Naive thymus-derived CD4-positive, alpha-beta T cell (primary cell): Measurements from ENCODE around the gene BTBD18. TPM values are rescaled to one million over a fixed set of nuclear protein-coding genes. Genes with fewer than 3 reads are reported as not detected.
A peak's percentile ranks its signal among the peaks of the same experiment; 100 is the strongest.

Experiments
- ATAC-seq: fragments of 150-1000 bp; cut with Tn5 transposase; 2 replicates; pipeline ENCODE4 v1.10.0; 2021; ENCODE audit warnings: mild to moderate bottlenecking, moderate library complexity
- CTCF ChIA-PET: fragments of 350-600 bp; sonication (Branson Sonifier 250); formaldehyde crosslinking; loops from one replicate; lab custom pipeline; 2021; ENCODE audit warnings: antibody characterized with exemption; lab: Charles Lee
- POLR2A ChIA-PET: fragments of 350-600 bp; sonication (Branson Sonifier 250); formaldehyde crosslinking; loops from one replicate; lab custom pipeline; 2021; ENCODE audit warnings: antibody characterized with exemption, inconsistent platforms; lab: Charles Lee
- DNase-seq, 9 donors: peaks; one replicate each; pipeline versions ENCODE4 v3.0.0 to v3.0.0-alpha.2; 2020 to 2022; ENCODE audit warnings: mixed read lengths in 1 of 9
- H3K27ac ChIP-seq: one replicate; pipeline ENCODE4 v1.7.0; 2013; ENCODE audit warnings: mild to moderate bottlenecking, low read depth, low read length, moderate library complexity
- H3K27me3 ChIP-seq, 2 donors: one replicate each; pipeline ENCODE4 v1.7.0; 2013; ENCODE audit warnings: low read length in 2 of 2, mild to moderate bottlenecking in 2 of 2, moderate library complexity in 2 of 2; ENCODE audit not compliant: control insufficient read depth in 2 of 2, insufficient read depth in 2 of 2
- H3K36me3 ChIP-seq, 3 experiments: 1 replicate in 2 of 3; 2 replicates in 1 of 3; pipeline ENCODE4 v1.7.0; 2013; ENCODE audit warnings: low read length in 3 of 3, mild to moderate bottlenecking in 3 of 3, moderate library complexity in 1 of 3; ENCODE audit not compliant: insufficient read depth in 3 of 3, control insufficient read depth in 2 of 3
- H3K4me1 ChIP-seq, 2 donors: one replicate each; pipeline ENCODE4 v1.7.0; 2013; ENCODE audit warnings: low read length in 2 of 2, mild to moderate bottlenecking in 2 of 2, moderate library complexity in 1 of 2; ENCODE audit not compliant: control insufficient read depth in 2 of 2, insufficient read depth in 2 of 2
- H3K4me3 ChIP-seq: 2 replicates; pipeline ENCODE4 v1.7.0; 2013; ENCODE audit warnings: mild to moderate bottlenecking, low read length
- H3K9me3 ChIP-seq, 3 experiments: 1 replicate in 2 of 3; 2 replicates in 1 of 3; pipeline ENCODE4 v1.7.0; 2013; ENCODE audit warnings: low read length in 3 of 3; ENCODE audit not compliant: control insufficient read depth in 2 of 3
- H3K27ac Mint-ChIP-seq, 9 donors: one replicate each; pipeline ENCODE4 v1.8.0; 2020 to 2022; ENCODE audit warnings: mixed read lengths in 9 of 9, mild to moderate bottlenecking in 8 of 9, moderate library complexity in 5 of 9, inconsistent platforms in 2 of 9
- H3K27me3 Mint-ChIP-seq, 5 donors: one replicate each; pipeline ENCODE4 v1.8.0; 2021 to 2022; ENCODE audit warnings: mixed read lengths in 5 of 5, mild to moderate bottlenecking in 1 of 5
- H3K36me3 Mint-ChIP-seq, 5 donors: one replicate each; pipeline ENCODE4 v1.8.0; 2020 to 2022; ENCODE audit warnings: mixed read lengths in 5 of 5, mild to moderate bottlenecking in 3 of 5, inconsistent platforms in 1 of 5
- H3K4me1 Mint-ChIP-seq, 7 donors: one replicate each; pipeline ENCODE4 v1.8.0; 2020 to 2022; ENCODE audit warnings: mixed read lengths in 7 of 7, mild to moderate bottlenecking in 3 of 7, inconsistent platforms in 1 of 7
- H3K4me3 Mint-ChIP-seq, 10 donors: one replicate each; pipeline ENCODE4 v1.8.0; 2020 to 2022; ENCODE audit warnings: mild to moderate bottlenecking in 10 of 10, mixed read lengths in 10 of 10, moderate library complexity in 6 of 10, inconsistent platforms in 2 of 10
- H3K9me3 Mint-ChIP-seq, 11 donors: one replicate each; pipeline ENCODE4 v1.8.0; 2020 to 2022; ENCODE audit warnings: mixed read lengths in 11 of 11, mild to moderate bottlenecking in 4 of 11, inconsistent platforms in 1 of 11, moderate library complexity in 1 of 11
- intact Hi-C, 2 donors: fragments of 100-400 bp; cut with micrococcal nuclease; formaldehyde crosslinking; loops; one replicate each; pipeline ENCODE4 v1.15.1; 2023
- polyA plus RNA-seq, 2 donors: library from polyadenylated mRNA; unstranded; fragments of 300-500 nt; fragmentation: Illumina TruSeq; gene quantifications; one replicate each; pipeline ENCODE4 v1.2.3, GENCODE V29; 2021
- total RNA-seq, 6 experiments: library from RNA in 5 of 6; stranded (reverse) in 5 of 6; gene quantifications; 1 replicate in 5 of 6; 2 replicates in 1 of 6; pipeline ENCODE4 v1.2.3 and lab custom pipeline; 2021 to 2026

The BTBD18 gene
- total and polyA plus RNA-seq, 7 experiments from 2014 or later, result 0.56 to 0.95 TPM; not detected in 5

DNA sequence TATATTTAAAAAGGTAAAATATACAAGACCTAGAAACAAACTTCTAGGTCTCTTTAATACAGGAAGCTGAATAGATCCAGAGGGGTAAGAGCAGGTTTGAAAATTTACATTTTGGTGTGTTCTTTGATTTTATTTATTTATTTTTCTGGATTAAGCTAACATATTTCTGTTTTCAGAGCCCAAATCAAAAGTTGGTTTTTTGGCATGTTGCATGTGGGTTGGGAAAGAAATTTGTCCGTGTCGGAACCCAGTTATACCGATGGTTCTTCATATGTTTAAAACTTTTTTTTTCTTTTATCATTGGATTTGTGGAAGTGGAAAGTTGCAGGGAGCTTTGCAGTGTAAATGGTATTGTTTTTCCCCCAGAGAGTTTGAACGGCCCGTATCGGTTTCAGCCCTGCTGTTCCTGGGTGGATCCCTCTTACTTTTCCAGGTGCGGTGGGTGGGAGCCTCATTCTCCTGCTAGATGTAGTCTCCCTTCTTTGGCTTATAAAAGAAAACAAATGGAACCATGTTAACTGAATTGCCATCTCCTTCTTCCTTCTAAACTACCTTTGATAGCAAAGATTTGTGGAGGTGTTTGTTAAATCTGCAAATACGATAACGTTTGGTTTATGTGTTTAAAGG lies 10.7 kb upstream of the BTBD18 start:
- peak overlapping the region in 8 of 10 donors; percentile 7 to 65 (median 37) for H3K4me3 Mint-ChIP-seq
- peak overlapping the region in 5 of 9 donors; percentile 20 to 52 (median 45) for H3K27ac Mint-ChIP-seq
- no peak for DNase-seq
- no peaks in the 10 kb centered on the region for H3K27me3 ChIP-seq
- H3K27me3 Mint-ChIP-seq, result peaks cover 0 to 5% (median 0%) of the 10 kb centered on the region in 5 donors
- H3K4me1 ChIP-seq, result peaks cover 0 to 11% of the 10 kb centered on the region in 2 donors
- intact Hi-C loops, result no loop called here
- no peak overlapping the region for H3K4me3 ChIP-seq
- H3K9me3 Mint-ChIP-seq, result no peaks in the 10 kb centered on the region
- POLR2A ChIA-PET, result no interaction called here
- no peak overlapping the region for H3K27ac ChIP-seq
- CTCF ChIA-PET, result interaction anchor here (0.7 to 2.9 kb wide), 2 partner anchors 32 to 39 kb away, joined by 3 to 14 read pairs; no protein-coding TSS in a partner anchor
- no peaks in the 10 kb centered on the region for H3K36me3 ChIP-seq
- no peak for ATAC-seq
- no peaks in the 10 kb centered on the region for H3K9me3 ChIP-seq
- peaks cover 17 to 39% (median 28%) of the 10 kb centered on the region in 7 donors for H3K4me1 Mint-ChIP-seq
- peaks cover 0 to 12% (median 0%) of the 10 kb centered on the region in 5 donors for H3K36me3 Mint-ChIP-seq

DNA sequence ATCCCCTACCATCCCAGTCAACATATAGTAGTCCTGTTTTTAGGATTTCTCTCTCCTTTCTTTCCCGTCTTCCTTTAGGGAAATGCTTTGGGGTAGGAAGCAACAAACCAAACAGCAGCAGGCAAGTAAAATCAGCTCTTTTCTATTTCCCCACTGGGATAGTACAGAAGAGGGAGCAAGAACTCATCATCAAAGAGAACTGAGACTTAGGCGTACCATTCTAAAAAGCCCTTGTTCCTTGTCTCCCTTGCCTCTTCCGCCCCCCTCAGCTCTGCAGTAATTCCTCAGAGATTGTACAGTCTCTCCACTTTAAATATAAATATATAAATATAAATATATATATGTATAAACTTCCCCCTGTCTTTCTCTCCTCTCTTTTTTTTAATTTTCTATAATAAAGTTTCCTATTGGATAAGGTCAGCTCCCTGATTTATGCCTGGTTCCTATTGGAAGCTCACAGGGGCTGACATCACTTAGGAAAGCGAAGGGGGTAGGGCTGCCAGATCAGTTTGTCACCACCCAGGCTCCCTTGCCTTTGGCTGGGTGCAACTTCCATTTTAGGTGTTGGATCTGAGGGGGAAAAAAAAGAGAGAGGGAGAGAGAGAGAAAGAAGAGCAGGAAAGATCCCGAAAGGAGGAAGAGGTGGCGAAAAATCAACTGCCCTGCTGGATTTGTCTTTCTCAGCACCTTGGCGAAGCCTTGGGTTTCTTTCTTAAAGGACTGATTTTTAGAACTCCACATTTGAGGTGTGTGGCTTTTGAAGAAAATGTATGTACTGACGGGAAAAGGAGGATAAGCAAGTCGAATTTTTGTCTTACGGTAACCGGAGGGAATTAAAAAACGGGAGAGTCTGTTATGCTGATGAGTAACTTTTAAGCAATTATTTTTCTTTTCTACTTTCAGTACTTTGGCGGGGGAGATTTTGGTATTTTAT lies 9.9 kb upstream of the BTBD18 start, which contains the start of gene CTNND1:
TSS of gene CTNND1 (plus strand) at position 502 of the 934 bp plus-strand sequence. CDS start 29,677 bp downstream, outside the sequence.
- H3K4me1 ChIP-seq, result peaks cover 0 to 11% of the 10 kb centered on the region in 2 donors
- no peaks in the 10 kb centered on the region for H3K9me3 Mint-ChIP-seq
- no peak within 1 kb of the TSS for H3K27ac ChIP-seq
- H3K36me3 Mint-ChIP-seq, result peaks cover 0 to 7% (median 0%) of the 10 kb centered on the region in 5 donors
- no peaks in the 10 kb centered on the region for H3K9me3 ChIP-seq
- peaks cover 0 to 5% (median 0%) of the 10 kb centered on the region in 5 donors for H3K27me3 Mint-ChIP-seq
- H3K4me3 ChIP-seq, result no peak within 1 kb of the TSS
- peak; percentile 78 for ATAC-seq
- ChIA-PET CTCF (interaction anchor here (0.6 to 2.9 kb wide), 4 partner anchors 26 to 190 kb away, joined by 3 to 14 read pairs (median 4); no protein-coding TSS in a partner anchor), POLR2A (no interaction called here)
- intact Hi-C loops, result no loop called here
- no peak for DNase-seq
- no peaks in the 10 kb centered on the region for H3K36me3 ChIP-seq
- peaks cover 17 to 39% (median 28%) of the 10 kb centered on the region in 7 donors for H3K4me1 Mint-ChIP-seq
- H3K27me3 ChIP-seq, result no peaks in the 10 kb centered on the region
- peak within 1 kb of the TSS in 5 of 9 donors; percentile 20 to 52 (median 45) for H3K27ac Mint-ChIP-seq
- H3K4me3 Mint-ChIP-seq, result peak within 1 kb of the TSS; percentile 7 to 65 (median 32)

- no peak overlapping the region for H3K27ac ChIP-seq
- intact Hi-C loops, result no loop called here
- ATAC-seq (no peak), DNase-seq (no peak)
- no peaks in the 10 kb centered on the region for H3K36me3 ChIP-seq
- Mint-ChIP-seq H3K27me3 (peaks cover 0 to 5% (median 0%) of the 10 kb centered on the region in 5 donors), H3K4me1 (peaks cover 9 to 28% (median 21%) of the 10 kb centered on the region in 7 donors), H3K4me3 (no peak overlapping the region), H3K9me3 (no peaks in the 10 kb centered on the region), H3K27ac (peak overlapping the region in 3 of 9 donors; percentile 1 to 15 (median 12)), H3K36me3 (peaks cover 0 to 4% (median 0%) of the 10 kb centered on the region in 5 donors)
- H3K27me3 ChIP-seq, result no peaks in the 10 kb centered on the region
- ChIA-PET POLR2A (interaction anchor here (0.9 to 1.2 kb wide), 4 partner anchors 11 to 42 kb away, joined by 3 to 4 read pairs (median 4); no protein-coding TSS in a partner anchor), CTCF (interaction anchor here (0.9 to 2.3 kb wide), 2 partner anchors 31 to 43 kb away, joined by 4 to 14 read pairs; no protein-coding TSS in a partner anchor)
- H3K4me3 ChIP-seq, result no peak overlapping the region
- H3K4me1 ChIP-seq, result peaks cover 0 to 4% of the 10 kb centered on the region in 2 donors
- no peaks in the 10 kb centered on the region for H3K9me3 ChIP-seq
These were observed 6.6 kb upstream of the BTBD18 start for GRCh38 chr11:57758174-57758573.

GRCh38 chr11:57752954-57753353 lies 1.3 kb upstream of the BTBD18 start:
- Histone ChIP-seq H3K27me3 (no peaks in the 10 kb centered on the region), H3K4me1 (peaks cover 0 to 3% of the 10 kb centered on the region in 2 donors), H3K9me3 (no peaks in the 10 kb centered on the region), H3K27ac (no peak overlapping the region), H3K36me3 (peaks cover 0 to 4% (median 0%) of the 10 kb centered on the region in 3 experiments), H3K4me3 (no peak overlapping the region)
- intact Hi-C loops, result no loop called here
- peaks cover 2 to 22% (median 19%) of the 10 kb centered on the region in 7 donors for H3K4me1 Mint-ChIP-seq
- ChIA-PET POLR2A (interaction anchor here (1.3 kb wide), 1 partner anchor 37 kb away, joined by 4 read pairs; no protein-coding TSS in a partner anchor), CTCF (interaction anchor here (0.6 to 3.5 kb wide), 2 partner anchors 47 to 50 kb away, joined by 7 to 30 read pairs; no protein-coding TSS in a partner anchor)
- no peaks in the 10 kb centered on the region for H3K9me3 Mint-ChIP-seq
- H3K4me3 Mint-ChIP-seq, result no peak overlapping the region
- ATAC-seq (no peak), DNase-seq (no peak)
- peak overlapping the region in 1 of 9 donors; percentile 11 for H3K27ac Mint-ChIP-seq
- peaks cover 0 to 6% (median 4%) of the 10 kb centered on the region in 5 donors for H3K36me3 Mint-ChIP-seq
- H3K27me3 Mint-ChIP-seq, result no peaks in the 10 kb centered on the region

DNA sequence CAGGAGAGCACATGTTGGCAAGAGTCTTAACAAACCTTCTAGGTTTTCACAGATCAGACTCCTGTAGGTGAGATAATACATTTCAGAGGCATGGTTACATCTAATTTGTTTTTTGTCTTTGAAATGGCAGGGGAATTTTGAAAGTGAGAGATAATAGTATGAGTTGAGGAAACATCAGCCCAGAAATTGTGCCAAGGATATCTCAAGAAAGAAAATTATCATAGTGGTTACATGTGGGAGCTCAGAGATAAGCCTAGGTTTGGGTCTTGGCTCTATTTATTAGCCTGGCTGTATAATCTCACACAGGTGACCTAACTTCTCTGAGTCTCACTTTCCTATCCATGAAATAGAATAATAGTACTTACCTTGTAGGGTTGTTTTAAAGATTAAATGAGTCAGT lies 443 bp downstream of the BTBD18 start:
- ATAC-seq, result no peak
- Histone ChIP-seq H3K4me3 (no peak overlapping the region), H3K27me3 (no peaks in the 10 kb centered on the region), H3K36me3 (peaks cover 0 to 4% (median 0%) of the 10 kb centered on the region in 3 experiments), H3K4me1 (peaks cover 0 to 3% of the 10 kb centered on the region in 2 donors), H3K9me3 (no peaks in the 10 kb centered on the region), H3K27ac (no peak overlapping the region)
- H3K36me3 Mint-ChIP-seq, result peaks cover 0 to 11% (median 9%) of the 10 kb centered on the region in 5 donors
- DNase-seq, result no peak
- H3K9me3 Mint-ChIP-seq, result no peaks in the 10 kb centered on the region
- no peak overlapping the region for H3K4me3 Mint-ChIP-seq
- H3K27me3 Mint-ChIP-seq, result no peaks in the 10 kb centered on the region
- H3K27ac Mint-ChIP-seq, result peak overlapping the region in 7 of 9 donors; percentile 51 to 81 (median 69)
- ChIA-PET CTCF (interaction anchor here (0.6 to 3.5 kb wide), 3 partner anchors 49 to 1443 kb away, joined by 3 to 30 read pairs (median 3); no protein-coding TSS in a partner anchor), POLR2A (interaction anchor here (0.6 to 1.8 kb wide), 3 partner anchors 10 to 50 kb away, joined by 3 to 7 read pairs (median 6); partner anchors contain the start of gene SELENOH)
- H3K4me1 Mint-ChIP-seq, result peaks cover 2 to 28% (median 22%) of the 10 kb centered on the region in 7 donors
- intact Hi-C loops, result loop anchor here (1.0 kb wide), 1 partner anchor 49 kb away; no protein-coding TSS in a partner anchor
